HUDEP-2 (cell line): ENCODE measurements around the gene HMGCL.

Experiments
- DNase-seq, 76 experiments: peaks; one replicate each; lab custom pipeline; 2025; ENCODE audit not compliant: unreplicated experiment in 76 of 76; lab: John Stamatoyannopoulos, UW

HMGCL gene

GRCh38 chr1:23779826-23780371 is 45.3 kb downstream of the HMGCL start:
- no peak for DNase-seq

GRCh38 chr1:23777979-23778814 is 47.0 kb downstream of the HMGCL start, which contains the start of gene PITHD1:
Gene PITHD1, plus strand, starts transcription at chr1:23778418. Its CDS starts 98 bp downstream, at chr1:23778516.
- DNase-seq = peak in 75 of 76 experiments; percentile 61 to 97 (median 82)

GRCh38 chr1:23776217-23776616 is 49.0 kb downstream of the HMGCL start:
- DNase-seq = no peak

- DNase-seq = peak in 11 of 76 experiments; percentile 7 to 29 (median 12)
These were observed 50.9 kb downstream of the HMGCL start for GRCh38 chr1:23774174-23774880.

- no peak for DNase-seq
These were observed 52.4 kb downstream of the HMGCL start for GRCh38 chr1:23772854-23773242.

- peak in 73 of 76 experiments; percentile 18 to 90 (median 73) for DNase-seq
These were observed 53.0 kb downstream of the HMGCL start for GRCh38 chr1:23772049-23772853.

GRCh38 chr1:23768733-23769132 is 56.5 kb downstream of the HMGCL start:
- DNase-seq = no peak

- no peak for DNase-seq
These were observed 62.1 kb downstream of the HMGCL start for GRCh38 chr1:23763041-23763577.

- no peak for DNase-seq
These were observed 66.0 kb downstream of the HMGCL start for GRCh38 chr1:23759277-23759676.

GRCh38 chr1:23757812-23758211 is 67.4 kb downstream of the HMGCL start:
- DNase-seq = no peak

GRCh38 chr1:23756676-23757075 is 68.6 kb downstream of the HMGCL start:
- no peak for DNase-seq

GRCh38 chr1:23752909-23753308 is 72.3 kb downstream of the HMGCL start:
- no peak for DNase-seq
